Mesendoderm (in vitro differentiated cells): ENCODE data around the gene EDAR.

Experiments used
- DNase-seq: peaks from one replicate; pipeline ENCODE4 v3.0.0; 2013
- H2AK5ac ChIP-seq: 2 replicates; pipeline ENCODE4 v1.6.1; 2013; ENCODE audit warnings: low read length, inconsistent platforms
- H2BK120ac ChIP-seq: 2 replicates; pipeline ENCODE4 v1.6.1; 2013; ENCODE audit warnings: low read depth, mild to moderate bottlenecking, low read length, moderate library complexity, mixed read lengths
- H2BK15ac ChIP-seq: replicated peaks from 2 replicates; pipeline ENCODE4 v1.6.1; 2013; ENCODE audit warnings: low read depth, mild to moderate bottlenecking, moderate library complexity
- H2BK5ac ChIP-seq: 2 replicates; pipeline ENCODE4 v1.6.1; 2013; ENCODE audit warnings: low read length, inconsistent platforms
- H3K18ac ChIP-seq: 2 replicates; pipeline ENCODE4 v1.6.1; 2013; ENCODE audit warnings: mild to moderate bottlenecking, low read length, mixed read lengths
- H3K23ac ChIP-seq: one replicate; pipeline ENCODE4 v1.6.1; 2013; ENCODE audit warnings: low read length
- H3K27ac ChIP-seq: 2 replicates; pipeline ENCODE4 v1.5.1; 2013; ENCODE audit warnings: low read depth, mild to moderate bottlenecking, inconsistent platforms, low read length, moderate library complexity
- H3K27me3 ChIP-seq: 2 replicates; pipeline ENCODE4 v1.6.1; 2013; ENCODE audit warnings: low read length, control low read depth, mild to moderate bottlenecking, inconsistent platforms; ENCODE audit not compliant: insufficient read depth, poor library complexity
- H3K36me3 ChIP-seq: 2 replicates; pipeline ENCODE4 v1.6.1; 2013; ENCODE audit warnings: low read length, inconsistent platforms; ENCODE audit not compliant: control insufficient read depth, insufficient read depth
- H3K4ac ChIP-seq: one replicate; pipeline ENCODE4 v1.6.1; 2013; ENCODE audit warnings: low read depth, mild to moderate bottlenecking, low read length, moderate library complexity
- H3K4me1 ChIP-seq: 2 replicates; pipeline ENCODE4 v1.6.1; 2013; ENCODE audit warnings: low read depth, low read length, inconsistent platforms; ENCODE audit not compliant: control insufficient read depth
- H3K4me2 ChIP-seq: 2 replicates; pipeline ENCODE4 v1.6.1; 2013; ENCODE audit warnings: low read length
- H3K4me3 ChIP-seq: 2 replicates; pipeline ENCODE4 v1.5.1; 2013; ENCODE audit warnings: mild to moderate bottlenecking, low read length
- H3K56ac ChIP-seq: one replicate; pipeline ENCODE4 v1.6.1; 2013; ENCODE audit warnings: low read length
- H3K79me1 ChIP-seq: 2 replicates; pipeline ENCODE4 v1.6.1; 2013; ENCODE audit warnings: low read length, inconsistent platforms
- H3K79me2 ChIP-seq: 2 replicates; pipeline ENCODE4 v1.6.1; 2013; ENCODE audit warnings: mild to moderate bottlenecking, low read length; ENCODE audit not compliant: control insufficient read depth, insufficient read depth
- H3K9ac ChIP-seq: 2 replicates; pipeline ENCODE4 v1.6.1; 2013; ENCODE audit warnings: low read length, inconsistent platforms
- H4K5ac ChIP-seq: one replicate; pipeline ENCODE4 v1.6.1; 2013; ENCODE audit warnings: low read length
- H4K8ac ChIP-seq: one replicate; pipeline ENCODE4 v1.6.1; 2013; ENCODE audit warnings: low read depth, mild to moderate bottlenecking, control low read depth, low read length, moderate library complexity
- WGBS: extraction: QIAGEN DNeasy Blood & Tissue Kit; methylation state at CpG from one replicate; pipeline ENCODE4 v1.1.7; 2013; ENCODE audit warnings: low lambda C conversion rate, missing lambda C conversion rate; ENCODE audit not compliant: insufficient coverage; ENCODE audit errors: extremely low coverage; 5-methylcytosine and 5-hydroxymethylcytosine counted together

The EDAR gene

DNA sequence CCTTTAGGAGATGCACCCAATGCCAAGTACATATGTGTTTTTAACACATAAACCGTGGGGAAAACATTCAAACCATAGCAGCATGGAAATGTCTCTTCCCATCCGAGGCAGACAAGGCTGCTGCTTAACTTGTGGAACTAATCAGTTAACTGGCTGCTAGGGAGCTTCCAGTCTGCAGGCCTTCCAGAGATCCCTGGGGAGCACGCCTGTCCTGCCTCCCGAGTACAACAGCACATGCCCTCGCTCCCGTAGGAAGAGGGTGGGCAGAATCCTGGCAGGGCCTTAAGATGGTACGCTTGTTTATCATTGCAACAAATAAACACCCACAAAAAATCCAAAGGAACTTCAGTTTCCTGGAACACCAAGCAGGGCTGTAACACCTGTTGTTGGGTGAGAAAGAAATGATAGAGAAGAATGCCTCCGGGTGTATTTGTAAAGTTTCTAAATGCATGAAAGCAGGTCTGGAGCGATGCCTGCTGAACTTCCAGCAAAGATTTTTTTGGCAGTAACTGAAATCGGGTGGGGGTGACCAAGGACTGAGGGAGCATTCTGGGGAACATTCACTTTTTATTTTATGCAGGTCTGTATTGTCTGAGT lies 56.2 kb downstream of the EDAR start:
- Histone ChIP-seq H4K5ac (no peak overlapping the region), H3K79me1 (no peaks in the 10 kb centered on the region), H4K8ac (no peak overlapping the region), H3K79me2 (no peaks in the 10 kb centered on the region), H3K27me3 (no peaks in the 10 kb centered on the region), H3K4me1 (peaks cover 6% of the 10 kb centered on the region), H3K4me2 (no peak overlapping the region), H3K27ac (no peak overlapping the region), H2BK15ac (no peak overlapping the region), H2BK120ac (no peak overlapping the region), H3K23ac (no peak overlapping the region), H3K9ac (no peak overlapping the region), H3K36me3 (no peaks in the 10 kb centered on the region), H3K4me3 (no peak overlapping the region), H3K4ac (no peak overlapping the region), H2AK5ac (no peak overlapping the region), H2BK5ac (no peak overlapping the region), H3K56ac (no peak overlapping the region), H3K18ac (no peak overlapping the region)
- DNase-seq, result no peak
- WGBS, result no CpG with 5 or more reads among the region's 10 CpGs

DNA sequence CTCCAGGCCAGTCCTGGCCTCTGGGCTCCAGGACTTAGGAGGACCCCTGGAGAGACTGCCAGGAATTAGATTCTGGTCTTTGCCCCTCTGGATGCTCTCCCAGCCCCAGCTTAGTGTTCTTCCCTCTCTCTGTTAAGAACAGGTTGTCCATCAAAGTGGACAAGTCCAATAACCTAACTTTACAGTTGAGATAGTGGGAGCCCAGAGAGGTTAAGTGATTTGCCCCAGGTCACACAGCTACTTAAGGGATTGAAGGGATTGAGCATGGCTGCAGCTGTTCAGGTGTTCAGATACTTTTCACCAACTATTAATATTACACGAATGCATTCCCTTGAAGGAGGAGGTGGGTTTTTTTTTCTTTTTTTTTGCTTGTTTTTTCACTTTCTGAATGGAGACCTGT lies 57.6 kb downstream of the EDAR start:
- no peak overlapping the region for H3K9ac ChIP-seq
- H3K56ac ChIP-seq, result no peak overlapping the region
- H3K4ac ChIP-seq, result no peak overlapping the region
- H4K5ac ChIP-seq, result no peak overlapping the region
- H2BK15ac ChIP-seq, result no peak overlapping the region
- H2BK120ac ChIP-seq, result no peak overlapping the region
- DNase-seq, result no peak
- H3K23ac ChIP-seq, result no peak overlapping the region
- no peak overlapping the region for H3K4me3 ChIP-seq
- H3K36me3 ChIP-seq, result no peaks in the 10 kb centered on the region
- no peaks in the 10 kb centered on the region for H3K79me1 ChIP-seq
- no peak overlapping the region for H3K18ac ChIP-seq
- H3K4me1 ChIP-seq, result peaks cover 6% of the 10 kb centered on the region
- H4K8ac ChIP-seq, result no peak overlapping the region
- H2BK5ac ChIP-seq, result no peak overlapping the region
- no peak overlapping the region for H3K4me2 ChIP-seq
- no peaks in the 10 kb centered on the region for H3K27me3 ChIP-seq
- no peak overlapping the region for H3K27ac ChIP-seq
- no peaks in the 10 kb centered on the region for H3K79me2 ChIP-seq
- H2AK5ac ChIP-seq, result no peak overlapping the region
- WGBS, result no CpG with 5 or more reads among the region's 1 CpG

- DNase-seq, result no peak
- Histone ChIP-seq H4K8ac (no peak overlapping the region), H3K36me3 (no peaks in the 10 kb centered on the region), H2BK15ac (no peak overlapping the region), H3K4me2 (no peak overlapping the region), H3K23ac (no peak overlapping the region), H3K56ac (no peak overlapping the region), H2BK120ac (no peak overlapping the region), H3K9ac (no peak overlapping the region), H3K79me1 (no peaks in the 10 kb centered on the region), H3K4me1 (peaks cover under 1% of the 10 kb centered on the region), H3K27ac (no peak overlapping the region), H2AK5ac (no peak overlapping the region), H3K18ac (no peak overlapping the region), H2BK5ac (no peak overlapping the region), H3K79me2 (no peaks in the 10 kb centered on the region), H3K27me3 (no peaks in the 10 kb centered on the region), H3K4ac (no peak overlapping the region), H4K5ac (no peak overlapping the region), H3K4me3 (no peak overlapping the region)
- WGBS, result no CpG with 5 or more reads among the region's 17 CpGs
Observed at GRCh38 chr2:108929807-108930425, 59.1 kb downstream of the EDAR start.

- Histone ChIP-seq H3K4me3 (no peak overlapping the region), H2BK15ac (no peak overlapping the region), H3K23ac (no peak overlapping the region), H2AK5ac (no peak overlapping the region), H2BK120ac (no peak overlapping the region), H3K56ac (no peak overlapping the region), H3K4me2 (no peak overlapping the region), H3K4me1 (no peaks in the 10 kb centered on the region), H3K27ac (no peak overlapping the region), H4K8ac (no peak overlapping the region), H3K36me3 (no peaks in the 10 kb centered on the region), H3K27me3 (no peaks in the 10 kb centered on the region), H3K9ac (no peak overlapping the region), H3K4ac (no peak overlapping the region), H4K5ac (no peak overlapping the region), H3K79me1 (no peaks in the 10 kb centered on the region), H3K79me2 (no peaks in the 10 kb centered on the region), H3K18ac (no peak overlapping the region), H2BK5ac (no peak overlapping the region)
- DNase-seq, result no peak
- no CpG with 5 or more reads among the region's 17 CpGs for WGBS
Observed at GRCh38 chr2:108928660-108929377, 60.2 kb downstream of the EDAR start.

DNA sequence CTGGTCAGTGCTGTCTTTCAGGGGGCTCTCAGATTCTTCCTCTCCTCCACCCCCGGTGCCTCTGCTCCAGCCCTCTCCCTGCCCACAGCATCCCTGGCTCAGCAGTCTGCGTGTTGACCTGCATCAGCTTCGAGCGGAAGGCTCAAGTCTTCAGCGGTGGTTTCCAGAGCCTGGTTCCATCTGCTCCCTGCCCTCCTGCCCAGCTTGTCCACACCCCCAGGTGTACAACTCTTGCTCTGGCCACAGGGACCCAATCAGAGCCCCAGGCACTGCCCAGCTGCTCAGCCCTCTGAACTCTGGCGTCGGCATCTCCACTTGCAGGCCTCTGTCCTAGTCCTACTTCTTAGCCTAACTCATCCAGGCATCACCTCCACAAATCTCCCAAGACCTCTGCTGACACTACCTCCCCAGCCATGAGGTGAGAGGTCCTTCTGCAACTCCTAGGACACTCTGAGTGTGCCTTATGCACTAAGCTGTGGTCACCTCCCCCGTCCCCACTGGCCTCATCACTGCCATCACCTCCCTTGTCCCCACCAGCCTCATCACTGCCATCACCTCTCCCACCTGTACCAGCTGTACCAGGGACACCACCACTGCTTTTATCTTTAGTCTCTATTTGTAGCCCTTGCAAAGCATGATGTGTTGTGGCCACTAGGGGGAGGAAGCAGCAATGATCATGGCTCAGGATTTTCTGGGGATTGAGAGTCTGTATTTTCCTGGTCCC lies 60.9 kb downstream of the EDAR start:
- no peak overlapping the region for H4K5ac ChIP-seq
- H3K4me3 ChIP-seq, result no peak overlapping the region
- no peak overlapping the region for H3K4me2 ChIP-seq
- no peaks in the 10 kb centered on the region for H3K36me3 ChIP-seq
- no peak overlapping the region for H3K18ac ChIP-seq
- no peak overlapping the region for H4K8ac ChIP-seq
- H3K79me1 ChIP-seq, result no peaks in the 10 kb centered on the region
- H3K27ac ChIP-seq, result no peak overlapping the region
- no peak overlapping the region for H2BK15ac ChIP-seq
- H3K79me2 ChIP-seq, result no peaks in the 10 kb centered on the region
- H3K27me3 ChIP-seq, result no peaks in the 10 kb centered on the region
- H3K4me1 ChIP-seq, result no peaks in the 10 kb centered on the region
- no peak overlapping the region for H3K23ac ChIP-seq
- H2BK120ac ChIP-seq, result no peak overlapping the region
- peak; percentile 75 for DNase-seq
- H2AK5ac ChIP-seq, result no peak overlapping the region
- no peak overlapping the region for H3K56ac ChIP-seq
- WGBS, result no CpG with 5 or more reads among the region's 8 CpGs
- no peak overlapping the region for H3K4ac ChIP-seq
- no peak overlapping the region for H3K9ac ChIP-seq
- no peak overlapping the region for H2BK5ac ChIP-seq
